ENCODE data around the gene CAPN10. TPM values are rescaled to one million over a fixed set of nuclear protein-coding genes. Genes with fewer than 3 reads are reported as not detected.

Gene CAPN10
- total RNA-seq, 1 donor: 21.0 TPM

DNA sequence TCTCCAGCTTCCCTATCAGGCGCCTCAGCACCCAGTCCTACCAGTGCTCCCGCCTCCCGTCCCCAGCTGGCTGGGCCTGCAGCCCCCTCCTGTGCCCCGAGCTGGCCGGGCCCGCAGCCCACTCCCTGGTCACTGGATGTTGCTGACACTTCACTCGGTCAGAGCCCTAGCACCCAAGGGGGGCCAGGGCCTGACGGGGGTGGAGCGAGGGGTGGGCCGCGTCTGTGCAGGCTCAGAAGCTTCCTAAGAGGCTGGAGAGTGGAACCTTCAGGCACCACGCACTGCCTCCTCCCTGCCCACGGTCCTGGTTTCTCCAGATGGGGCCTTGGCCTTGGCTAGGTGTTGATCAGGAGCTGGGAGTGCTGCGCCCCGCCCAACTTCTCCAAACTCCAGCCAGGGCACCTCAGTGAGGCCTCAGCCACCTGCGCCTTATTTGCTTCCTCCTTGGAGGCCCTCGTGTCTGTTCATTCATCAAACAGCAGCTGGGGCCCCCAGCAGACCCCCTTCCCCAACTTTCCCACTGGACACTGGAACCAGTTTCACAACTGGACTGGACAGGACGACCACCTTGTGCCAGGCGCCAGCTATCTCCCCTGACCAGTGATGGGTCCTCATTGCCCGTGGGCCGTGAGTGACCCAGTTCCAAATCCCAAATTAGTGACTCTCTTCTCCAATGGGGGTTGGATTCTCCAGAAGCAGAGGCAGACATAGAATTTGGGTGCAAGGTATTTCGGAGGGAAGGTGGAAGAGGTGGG is 16.7 kb downstream of the CAPN10 start:
- Histone ChIP-seq H3K4me3 (ENCODE audit: insufficient read depth, low read length) (no peak overlapping the region), H3K27ac (ENCODE audit: low read depth, low read length) (no peak overlapping the region), H4K20me1 (ENCODE audit: insufficient read depth, low read length) (peaks cover 4% of the 10 kb centered on the region), H3K4me2 (ENCODE audit: insufficient read depth, low read length) (no peak overlapping the region), H3K4me1 (ENCODE audit: insufficient read depth, low read length) (no peaks in the 10 kb centered on the region), H3K9me3 (ENCODE audit: low read depth, low read length) (no peaks in the 10 kb centered on the region), H3K79me2 (ENCODE audit: insufficient read depth, low read length) (no peaks in the 10 kb centered on the region), H2AFZ (ENCODE audit: low read length) (no peak overlapping the region), H3K36me3 (ENCODE audit: insufficient read depth, low read length) (no peaks in the 10 kb centered on the region), H3K27me3 (ENCODE audit: insufficient read depth, low read length) (no peaks in the 10 kb centered on the region)
- peak; percentile 65 for DNase-seq (ENCODE audit: insufficient read length, low spot score, missing footprints)
- TF ChIP-seq CTCF (IDR thresholded peaks at IDR 0.05; ENCODE audit: extremely low read depth, low read depth, low read length): no peak

DNA sequence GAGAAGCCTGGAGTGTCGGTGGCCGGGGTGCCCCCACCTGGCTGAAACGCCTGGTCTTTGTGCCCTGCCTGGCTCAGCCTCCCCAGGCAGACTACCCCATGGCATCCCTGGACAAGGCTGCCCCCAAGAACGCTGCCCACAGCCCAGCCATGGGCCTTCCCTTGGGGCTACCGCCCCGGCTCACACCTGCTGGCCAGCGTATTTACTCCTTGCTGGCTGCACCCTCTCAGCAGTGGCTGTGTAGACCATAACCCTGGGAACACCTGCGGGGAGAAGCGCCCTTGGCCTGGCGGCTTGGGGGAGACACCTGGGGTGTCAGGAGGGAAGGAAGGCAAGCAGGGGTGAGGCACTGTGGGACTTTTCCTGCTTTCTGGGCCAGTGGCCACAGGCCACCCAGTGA is 17.3 kb downstream of the CAPN10 start:
- Histone ChIP-seq H3K27ac (ENCODE audit: low read depth, low read length) (no peak overlapping the region), H4K20me1 (ENCODE audit: insufficient read depth, low read length) (peaks cover 4% of the 10 kb centered on the region), H3K36me3 (ENCODE audit: insufficient read depth, low read length) (no peaks in the 10 kb centered on the region), H3K79me2 (ENCODE audit: insufficient read depth, low read length) (no peaks in the 10 kb centered on the region), H3K9me3 (ENCODE audit: low read depth, low read length) (no peaks in the 10 kb centered on the region), H3K4me2 (ENCODE audit: insufficient read depth, low read length) (no peak overlapping the region), H3K27me3 (ENCODE audit: insufficient read depth, low read length) (no peaks in the 10 kb centered on the region), H2AFZ (ENCODE audit: low read length) (no peak overlapping the region), H3K4me1 (ENCODE audit: insufficient read depth, low read length) (no peaks in the 10 kb centered on the region), H3K4me3 (ENCODE audit: insufficient read depth, low read length) (no peak overlapping the region)
- no peak for TF ChIP-seq CTCF (IDR thresholded peaks at IDR 0.05; ENCODE audit: extremely low read depth, low read depth, low read length)
- DNase-seq (ENCODE audit: insufficient read length, low spot score, missing footprints): peak; percentile 73

DNA sequence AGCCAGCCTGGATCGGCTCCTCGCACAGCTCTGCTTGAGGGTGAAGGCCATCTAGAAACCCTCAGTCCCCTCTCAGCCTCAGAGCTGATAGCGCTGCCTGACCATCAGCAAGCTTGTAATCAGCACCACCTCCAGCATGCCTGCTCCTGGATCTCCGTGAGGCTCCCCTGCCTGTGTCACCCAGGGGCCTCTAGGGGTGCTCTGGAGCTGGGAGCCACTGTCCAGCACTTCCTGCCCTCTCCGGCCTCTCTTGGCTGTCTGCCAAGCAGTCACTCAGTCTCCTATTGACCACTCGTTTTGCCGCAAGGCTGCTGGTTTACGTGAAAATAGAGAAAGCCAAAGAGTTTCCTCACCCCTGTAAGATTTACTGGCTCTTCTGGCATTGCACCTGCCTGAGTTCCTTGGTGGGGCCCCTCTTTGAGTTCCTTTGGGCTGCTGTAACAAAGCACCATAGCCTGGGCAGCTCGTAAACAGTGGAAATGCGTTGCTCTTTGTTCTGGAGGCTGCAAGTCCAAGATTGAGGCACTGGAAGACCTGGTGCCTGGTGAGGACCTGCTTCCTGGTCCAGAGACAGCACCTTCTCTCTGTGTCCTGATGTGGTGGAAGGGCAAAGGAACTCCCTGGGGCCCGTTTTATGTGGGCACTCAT is 17.9 kb downstream of the CAPN10 start:
- Histone ChIP-seq H3K4me1 (ENCODE audit: insufficient read depth, low read length) (no peaks in the 10 kb centered on the region), H2AFZ (ENCODE audit: low read length) (no peak overlapping the region), H3K27ac (ENCODE audit: low read depth, low read length) (no peak overlapping the region), H3K4me2 (ENCODE audit: insufficient read depth, low read length) (peak overlapping the region; percentile 21), H4K20me1 (ENCODE audit: insufficient read depth, low read length) (peaks cover 4% of the 10 kb centered on the region), H3K27me3 (ENCODE audit: insufficient read depth, low read length) (no peaks in the 10 kb centered on the region), H3K9me3 (ENCODE audit: low read depth, low read length) (no peaks in the 10 kb centered on the region), H3K36me3 (ENCODE audit: insufficient read depth, low read length) (no peaks in the 10 kb centered on the region), H3K79me2 (ENCODE audit: insufficient read depth, low read length) (no peaks in the 10 kb centered on the region), H3K4me3 (ENCODE audit: insufficient read depth, low read length) (no peak overlapping the region)
- DNase-seq (ENCODE audit: insufficient read length, low spot score, missing footprints): peak; percentile 100
- peak; percentile 68 for TF ChIP-seq CTCF (IDR thresholded peaks at IDR 0.05; ENCODE audit: extremely low read depth, low read depth, low read length)

GRCh38 chr2:240604939-240605716 is 18.6 kb downstream of the CAPN10 start:
- H3K36me3 ChIP-seq (ENCODE audit: insufficient read depth, low read length): no peaks in the 10 kb centered on the region
- no peak for TF ChIP-seq CTCF (IDR thresholded peaks at IDR 0.05; ENCODE audit: extremely low read depth, low read depth, low read length)
- H3K4me3 ChIP-seq (ENCODE audit: insufficient read depth, low read length): no peak overlapping the region
- H3K27me3 ChIP-seq (ENCODE audit: insufficient read depth, low read length): no peaks in the 10 kb centered on the region
- H3K27ac ChIP-seq (ENCODE audit: low read depth, low read length): no peak overlapping the region
- peak; percentile 77 for DNase-seq (ENCODE audit: insufficient read length, low spot score, missing footprints)
- H2AFZ ChIP-seq (ENCODE audit: low read length): no peak overlapping the region
- no peak overlapping the region for H3K4me2 ChIP-seq (ENCODE audit: insufficient read depth, low read length)
- peaks cover 4% of the 10 kb centered on the region for H4K20me1 ChIP-seq (ENCODE audit: insufficient read depth, low read length)
- H3K9me3 ChIP-seq (ENCODE audit: low read depth, low read length): no peaks in the 10 kb centered on the region
- H3K79me2 ChIP-seq (ENCODE audit: insufficient read depth, low read length): no peaks in the 10 kb centered on the region
- H3K4me1 ChIP-seq (ENCODE audit: insufficient read depth, low read length): no peaks in the 10 kb centered on the region

Measured in osteoblast (primary cell).